GM23338 (cell line): ENCODE results near the gene NR2C2. TPM values are rescaled to one million over a fixed set of nuclear protein-coding genes. Genes with fewer than 3 reads are reported as not detected.
A peak's percentile ranks its signal among the peaks of the same experiment; 100 is the strongest.

ENCODE experiments used
- ATAC-seq: fragments of 200-7000 bp; cut with Tn5 transposase; 3 replicates; pipeline ENCODE4 v1.9.1; 2020
- DNase-seq: peaks from one replicate; pipeline ENCODE4 v3.0.0-alpha.2; 2015; ENCODE audit warnings: low spot score
- H2AFZ ChIP-seq: fragments of 200-600 bp; sonication (generic); 2 replicates; pipeline ENCODE4 v1.8.0; 2016; ENCODE audit warnings: antibody characterized with exemption, mild to moderate bottlenecking, moderate library complexity
- H3F3A ChIP-seq: fragments of 200-600 bp; sonication (generic); replicated peaks from 2 replicates; pipeline ENCODE4 v1.8.0; 2017; ENCODE audit warnings: antibody characterized with exemption, mixed run types, low read depth
- H3K27ac ChIP-seq: fragments of 200-600 bp; sonication (generic); 2 replicates; pipeline ENCODE4 v1.6.1; 2016; ENCODE audit warnings: low read depth
- H3K27me3 ChIP-seq: fragments of 200-600 bp; sonication (generic); 2 replicates; pipeline ENCODE4 v1.8.0; 2016; ENCODE audit warnings: mild to moderate bottlenecking, mixed run types, moderate library complexity; ENCODE audit not compliant: insufficient read depth
- H3K36me3 ChIP-seq: fragments of 200-600 bp; sonication (generic); 2 replicates; pipeline ENCODE4 v1.8.0; 2016; ENCODE audit warnings: mild to moderate bottlenecking; ENCODE audit not compliant: insufficient read depth
- H3K4me1 ChIP-seq: fragments of 200-600 bp; sonication (generic); 2 replicates; pipeline ENCODE4 v1.8.0; 2016; ENCODE audit warnings: mild to moderate bottlenecking, moderate library complexity; ENCODE audit not compliant: insufficient read depth
- H3K4me2 ChIP-seq: fragments of 200-600 bp; sonication (generic); 2 replicates; pipeline ENCODE4 v1.7.1; 2017; ENCODE audit warnings: mixed run types
- H3K4me3 ChIP-seq: fragments of 200-600 bp; sonication (generic); 2 replicates; pipeline ENCODE4 v1.6.1; 2016; ENCODE audit warnings: mixed run types
- H3K79me2 ChIP-seq: fragments of 200-600 bp; sonication (generic); replicated peaks from 2 replicates; pipeline ENCODE4 v1.8.0; 2017; ENCODE audit warnings: mild to moderate bottlenecking; ENCODE audit not compliant: insufficient read depth
- H3K9me2 ChIP-seq: fragments of 200-600 bp; sonication (generic); 2 replicates; pipeline ENCODE4 v1.8.0; 2017; ENCODE audit not compliant: insufficient read depth
- H4K20me1 ChIP-seq: fragments of 200-600 bp; sonication (generic); replicated peaks from 2 replicates; pipeline ENCODE4 v1.8.0; 2017; ENCODE audit warnings: mild to moderate bottlenecking; ENCODE audit not compliant: insufficient read depth
- H3K27ac Mint-ChIP-seq: 2 replicates; pipeline ENCODE4 v1.8.0; 2020; ENCODE audit warnings: inconsistent platforms, mild to moderate bottlenecking, moderate library complexity, mixed read lengths
- H3K27me3 Mint-ChIP-seq: 3 replicates; pipeline ENCODE4 v1.8.0; 2022; ENCODE audit warnings: low read depth, mild to moderate bottlenecking, moderate library complexity, mixed read lengths, inconsistent platforms; ENCODE audit not compliant: insufficient read depth, poor library complexity
- H3K36me3 Mint-ChIP-seq: 3 replicates; pipeline ENCODE4 v1.8.0; 2021; ENCODE audit warnings: low read depth, mild to moderate bottlenecking, inconsistent platforms, moderate library complexity, mixed read lengths
- H3K4me1 Mint-ChIP-seq: 3 replicates; pipeline ENCODE4 v1.8.0; 2020; ENCODE audit warnings: mild to moderate bottlenecking, inconsistent platforms, mixed read lengths
- H3K4me3 Mint-ChIP-seq: 3 replicates; pipeline ENCODE4 v1.8.0; 2021; ENCODE audit warnings: moderate library complexity, mild to moderate bottlenecking, inconsistent platforms, mixed read lengths
- H3K9me3 Mint-ChIP-seq: 3 replicates; pipeline ENCODE4 v1.8.0; 2020; ENCODE audit warnings: moderate library complexity, mild to moderate bottlenecking, inconsistent platforms, mixed read lengths
- EZH2phosphoT487 ChIP-seq: fragments of 200-600 bp; sonication (generic); IDR thresholded peaks from one replicate; pipeline ENCODE4 v1.8.1; 2018; ENCODE audit warnings: antibody characterized with exemption; ENCODE audit not compliant: unreplicated experiment
- polyA plus RNA-seq: library from polyadenylated mRNA; unstranded; fragments of >200 nt; fragmentation: Nextera tagmentation; extraction: Ambion mirVana; gene quantifications from 2 replicates; pipeline ENCODE4 v1.2.1, GENCODE V29; 2016
- total RNA-seq: library from RNA; depleted of rRNA; stranded (reverse); fragments of >200 nt; shearing (Covaris generic); gene quantifications from 2 replicates; pipeline ENCODE4 v1.2.3, GENCODE V29; 2014
- TF ChIP-seq, protein P1 (sequence below): IDR thresholded peaks from one replicate; pipeline ENCODE4 v1.6.1; 2018; ENCODE audit warnings: antibody characterized with exemption; ENCODE audit not compliant: unreplicated experiment
- TF ChIP-seq, protein P2 (sequence below): fragments of 250-450 bp; sonication (Bioruptor Pico); IDR thresholded peaks from 2 replicates; pipeline ENCODE4 v1.5.0; 2020; ENCODE audit warnings: mild to moderate bottlenecking, moderate library complexity

Gene NR2C2
- total and polyA plus RNA-seq, 2 experiments from 2014 or later = 12.0 to 57.2 TPM

DNA sequence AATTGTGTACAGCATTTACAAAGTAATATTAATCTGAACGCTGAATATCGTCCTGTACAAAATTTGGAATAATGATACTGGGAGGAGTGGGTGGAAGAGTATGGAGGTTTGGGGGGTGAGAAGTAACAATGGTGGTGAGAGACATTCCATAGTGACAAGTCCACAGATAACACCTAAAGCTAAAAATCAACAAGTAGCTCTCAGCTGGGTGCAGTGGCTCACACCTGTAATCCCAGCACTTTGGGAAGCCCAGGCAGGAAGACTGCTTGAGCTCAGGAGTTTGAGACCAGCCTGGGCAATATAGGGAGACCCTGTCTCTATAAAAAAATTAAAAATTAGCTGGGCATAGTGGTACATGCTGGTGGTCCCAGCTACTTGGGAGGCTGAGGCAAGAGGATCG is 112.6 kb downstream of the NR2C2 start:
- H3K36me3 Mint-ChIP-seq = peaks cover 67% of the 10 kb centered on the region
- H3K4me1 Mint-ChIP-seq = peaks cover 23% of the 10 kb centered on the region
- peaks cover 82% of the 10 kb centered on the region for H3K79me2 ChIP-seq

More for the DNA sequence above, 112.6 kb downstream of the NR2C2 start:
- H3K4me1 ChIP-seq = peaks cover 6% of the 10 kb centered on the region; the same call in 1 of the 2 replicates
- no peak overlapping the region for H3K4me3 ChIP-seq
- DNase-seq (no peak), ATAC-seq (no peak)
- no peak overlapping the region for H3K27ac Mint-ChIP-seq
- TF ChIP-seq, protein P1, sequence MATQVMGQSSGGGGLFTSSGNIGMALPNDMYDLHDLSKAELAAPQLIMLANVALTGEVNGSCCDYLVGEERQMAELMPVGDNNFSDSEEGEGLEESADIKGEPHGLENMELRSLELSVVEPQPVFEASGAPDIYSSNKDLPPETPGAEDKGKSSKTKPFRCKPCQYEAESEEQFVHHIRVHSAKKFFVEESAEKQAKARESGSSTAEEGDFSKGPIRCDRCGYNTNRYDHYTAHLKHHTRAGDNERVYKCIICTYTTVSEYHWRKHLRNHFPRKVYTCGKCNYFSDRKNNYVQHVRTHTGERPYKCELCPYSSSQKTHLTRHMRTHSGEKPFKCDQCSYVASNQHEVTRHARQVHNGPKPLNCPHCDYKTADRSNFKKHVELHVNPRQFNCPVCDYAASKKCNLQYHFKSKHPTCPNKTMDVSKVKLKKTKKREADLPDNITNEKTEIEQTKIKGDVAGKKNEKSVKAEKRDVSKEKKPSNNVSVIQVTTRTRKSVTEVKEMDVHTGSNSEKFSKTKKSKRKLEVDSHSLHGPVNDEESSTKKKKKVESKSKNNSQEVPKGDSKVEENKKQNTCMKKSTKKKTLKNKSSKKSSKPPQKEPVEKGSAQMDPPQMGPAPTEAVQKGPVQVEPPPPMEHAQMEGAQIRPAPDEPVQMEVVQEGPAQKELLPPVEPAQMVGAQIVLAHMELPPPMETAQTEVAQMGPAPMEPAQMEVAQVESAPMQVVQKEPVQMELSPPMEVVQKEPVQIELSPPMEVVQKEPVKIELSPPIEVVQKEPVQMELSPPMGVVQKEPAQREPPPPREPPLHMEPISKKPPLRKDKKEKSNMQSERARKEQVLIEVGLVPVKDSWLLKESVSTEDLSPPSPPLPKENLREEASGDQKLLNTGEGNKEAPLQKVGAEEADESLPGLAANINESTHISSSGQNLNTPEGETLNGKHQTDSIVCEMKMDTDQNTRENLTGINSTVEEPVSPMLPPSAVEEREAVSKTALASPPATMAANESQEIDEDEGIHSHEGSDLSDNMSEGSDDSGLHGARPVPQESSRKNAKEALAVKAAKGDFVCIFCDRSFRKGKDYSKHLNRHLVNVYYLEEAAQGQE = no peak
- TF ChIP-seq, protein P2, sequence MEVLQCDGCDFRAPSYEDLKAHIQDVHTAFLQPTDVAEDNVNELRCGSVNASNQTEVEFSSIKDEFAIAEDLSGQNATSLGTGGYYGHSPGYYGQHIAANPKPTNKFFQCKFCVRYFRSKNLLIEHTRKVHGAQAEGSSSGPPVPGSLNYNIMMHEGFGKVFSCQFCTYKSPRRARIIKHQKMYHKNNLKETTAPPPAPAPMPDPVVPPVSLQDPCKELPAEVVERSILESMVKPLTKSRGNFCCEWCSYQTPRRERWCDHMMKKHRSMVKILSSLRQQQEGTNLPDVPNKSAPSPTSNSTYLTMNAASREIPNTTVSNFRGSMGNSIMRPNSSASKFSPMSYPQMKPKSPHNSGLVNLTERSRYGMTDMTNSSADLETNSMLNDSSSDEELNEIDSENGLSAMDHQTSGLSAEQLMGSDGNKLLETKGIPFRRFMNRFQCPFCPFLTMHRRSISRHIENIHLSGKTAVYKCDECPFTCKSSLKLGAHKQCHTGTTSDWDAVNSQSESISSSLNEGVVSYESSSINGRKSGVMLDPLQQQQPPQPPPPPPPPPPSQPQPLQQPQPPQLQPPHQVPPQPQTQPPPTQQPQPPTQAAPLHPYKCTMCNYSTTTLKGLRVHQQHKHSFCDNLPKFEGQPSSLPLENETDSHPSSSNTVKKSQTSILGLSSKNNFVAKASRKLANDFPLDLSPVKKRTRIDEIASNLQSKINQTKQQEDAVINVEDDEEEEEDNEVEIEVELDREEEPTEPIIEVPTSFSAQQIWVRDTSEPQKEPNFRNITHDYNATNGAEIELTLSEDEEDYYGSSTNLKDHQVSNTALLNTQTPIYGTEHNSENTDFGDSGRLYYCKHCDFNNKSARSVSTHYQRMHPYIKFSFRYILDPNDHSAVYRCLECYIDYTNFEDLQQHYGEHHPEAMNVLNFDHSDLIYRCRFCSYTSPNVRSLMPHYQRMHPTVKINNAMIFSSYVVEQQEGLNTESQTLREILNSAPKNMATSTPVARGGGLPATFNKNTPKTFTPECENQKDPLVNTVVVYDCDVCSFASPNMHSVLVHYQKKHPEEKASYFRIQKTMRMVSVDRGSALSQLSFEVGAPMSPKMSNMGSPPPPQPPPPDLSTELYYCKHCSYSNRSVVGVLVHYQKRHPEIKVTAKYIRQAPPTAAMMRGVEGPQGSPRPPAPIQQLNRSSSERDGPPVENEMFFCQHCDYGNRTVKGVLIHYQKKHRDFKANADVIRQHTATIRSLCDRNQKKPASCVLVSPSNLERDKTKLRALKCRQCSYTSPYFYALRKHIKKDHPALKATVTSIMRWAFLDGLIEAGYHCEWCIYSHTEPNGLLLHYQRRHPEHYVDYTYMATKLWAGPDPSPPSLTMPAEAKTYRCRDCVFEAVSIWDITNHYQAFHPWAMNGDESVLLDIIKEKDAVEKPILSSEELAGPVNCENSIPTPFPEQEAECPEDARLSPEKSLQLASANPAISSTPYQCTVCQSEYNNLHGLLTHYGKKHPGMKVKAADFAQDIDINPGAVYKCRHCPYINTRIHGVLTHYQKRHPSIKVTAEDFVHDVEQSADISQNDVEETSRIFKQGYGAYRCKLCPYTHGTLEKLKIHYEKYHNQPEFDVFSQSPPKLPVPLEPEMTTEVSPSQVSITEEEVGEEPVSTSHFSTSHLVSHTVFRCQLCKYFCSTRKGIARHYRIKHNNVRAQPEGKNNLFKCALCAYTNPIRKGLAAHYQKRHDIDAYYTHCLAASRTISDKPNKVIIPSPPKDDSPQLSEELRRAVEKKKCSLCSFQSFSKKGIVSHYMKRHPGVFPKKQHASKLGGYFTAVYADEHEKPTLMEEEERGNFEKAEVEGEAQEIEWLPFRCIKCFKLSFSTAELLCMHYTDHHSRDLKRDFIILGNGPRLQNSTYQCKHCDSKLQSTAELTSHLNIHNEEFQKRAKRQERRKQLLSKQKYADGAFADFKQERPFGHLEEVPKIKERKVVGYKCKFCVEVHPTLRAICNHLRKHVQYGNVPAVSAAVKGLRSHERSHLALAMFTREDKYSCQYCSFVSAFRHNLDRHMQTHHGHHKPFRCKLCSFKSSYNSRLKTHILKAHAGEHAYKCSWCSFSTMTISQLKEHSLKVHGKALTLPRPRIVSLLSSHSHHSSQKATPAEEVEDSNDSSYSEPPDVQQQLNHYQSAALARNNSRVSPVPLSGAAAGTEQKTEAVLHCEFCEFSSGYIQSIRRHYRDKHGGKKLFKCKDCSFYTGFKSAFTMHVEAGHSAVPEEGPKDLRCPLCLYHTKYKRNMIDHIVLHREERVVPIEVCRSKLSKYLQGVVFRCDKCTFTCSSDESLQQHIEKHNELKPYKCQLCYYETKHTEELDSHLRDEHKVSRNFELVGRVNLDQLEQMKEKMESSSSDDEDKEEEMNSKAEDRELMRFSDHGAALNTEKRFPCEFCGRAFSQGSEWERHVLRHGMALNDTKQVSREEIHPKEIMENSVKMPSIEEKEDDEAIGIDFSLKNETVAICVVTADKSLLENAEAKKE (CRISPR knock-in tag) = no peak
- no peak for TF ChIP-seq EZH2phosphoT487
- no peak overlapping the region for H2AFZ ChIP-seq
- H3K4me2 ChIP-seq = no peak overlapping the region
- H3K27me3 ChIP-seq = no peaks in the 10 kb centered on the region
- peaks cover 19% of the 10 kb centered on the region for H4K20me1 ChIP-seq
- 0 out of 2 replicates have a peak overlapping the region, but pooled peaks have one; percentile 45 for H3K27ac ChIP-seq
- H3K27me3 Mint-ChIP-seq = peaks cover 1% of the 10 kb centered on the region
- H3K4me3 Mint-ChIP-seq = no peak overlapping the region
- peaks cover 14% of the 10 kb centered on the region for H3K36me3 ChIP-seq
- H3F3A ChIP-seq = no peaks in the 10 kb centered on the region
- peaks cover 4% of the 10 kb centered on the region for H3K9me3 Mint-ChIP-seq
- H3K9me2 ChIP-seq = no peaks in the 10 kb centered on the region
